Skin of body (tissue), 2 donors: ENCODE results near the gene APPL2. TPM values are rescaled to one million over a fixed set of nuclear protein-coding genes. Genes with fewer than 3 reads are reported as not detected.
A peak's percentile ranks its signal among the peaks of the same experiment; 100 is the strongest.

Experiments
- DNase-seq: peaks from one replicate; lab custom pipeline; 2025; lab: John Stamatoyannopoulos, UW
- total RNA-seq: library from RNA; depleted of rRNA; stranded (reverse); fragments of >200 nt; gene quantifications from one replicate; pipeline ENCODE4 v1.2.3, GENCODE V29; 2014

The APPL2 gene, protein sequence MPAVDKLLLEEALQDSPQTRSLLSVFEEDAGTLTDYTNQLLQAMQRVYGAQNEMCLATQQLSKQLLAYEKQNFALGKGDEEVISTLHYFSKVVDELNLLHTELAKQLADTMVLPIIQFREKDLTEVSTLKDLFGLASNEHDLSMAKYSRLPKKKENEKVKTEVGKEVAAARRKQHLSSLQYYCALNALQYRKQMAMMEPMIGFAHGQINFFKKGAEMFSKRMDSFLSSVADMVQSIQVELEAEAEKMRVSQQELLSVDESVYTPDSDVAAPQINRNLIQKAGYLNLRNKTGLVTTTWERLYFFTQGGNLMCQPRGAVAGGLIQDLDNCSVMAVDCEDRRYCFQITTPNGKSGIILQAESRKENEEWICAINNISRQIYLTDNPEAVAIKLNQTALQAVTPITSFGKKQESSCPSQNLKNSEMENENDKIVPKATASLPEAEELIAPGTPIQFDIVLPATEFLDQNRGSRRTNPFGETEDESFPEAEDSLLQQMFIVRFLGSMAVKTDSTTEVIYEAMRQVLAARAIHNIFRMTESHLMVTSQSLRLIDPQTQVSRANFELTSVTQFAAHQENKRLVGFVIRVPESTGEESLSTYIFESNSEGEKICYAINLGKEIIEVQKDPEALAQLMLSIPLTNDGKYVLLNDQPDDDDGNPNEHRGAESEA
- 71.7 TPM for total RNA-seq

DNA sequence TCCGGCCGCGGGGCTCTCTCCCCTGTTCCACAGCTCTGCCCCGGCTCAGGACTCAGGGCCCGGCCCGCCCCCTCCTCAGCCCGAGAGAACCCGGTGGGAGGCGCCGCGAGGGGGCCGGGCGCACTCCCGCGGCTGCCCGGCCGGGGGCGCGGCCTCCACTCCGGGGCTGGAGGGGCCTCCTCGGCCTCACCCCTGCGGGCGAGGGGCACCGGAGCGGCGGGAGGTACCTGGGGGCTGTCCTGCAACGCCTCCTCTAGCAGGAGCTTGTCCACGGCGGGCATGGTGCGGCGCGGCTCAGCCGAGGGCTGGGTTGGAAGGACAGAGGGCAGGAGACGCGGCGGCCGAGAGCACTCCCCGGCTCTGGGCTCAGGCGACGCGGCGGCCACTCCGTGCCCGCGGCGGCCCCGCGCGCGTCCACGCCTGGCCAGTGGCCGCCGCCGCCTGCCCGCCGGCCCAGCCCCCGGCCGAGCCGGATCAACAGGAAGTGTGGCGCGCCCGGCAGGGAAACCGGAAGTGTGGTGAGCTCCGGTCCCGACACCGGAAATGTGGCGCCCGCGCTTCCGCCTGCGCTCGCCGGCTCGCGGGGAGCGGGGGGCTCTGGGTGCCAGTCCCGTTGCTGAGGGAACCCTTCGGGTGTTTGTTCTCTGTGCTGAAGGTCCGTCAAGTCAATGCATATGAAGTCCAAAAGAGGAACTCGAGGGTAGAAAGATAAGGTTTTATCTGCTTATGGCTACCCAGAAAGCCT, at the start of gene APPL2:
Gene APPL2 (minus strand): TSS at position 443 of the 745 bp plus-strand sequence. CDS start 162 bp downstream, at position 281.
- DNase-seq, result peak; percentile 82

DNA sequence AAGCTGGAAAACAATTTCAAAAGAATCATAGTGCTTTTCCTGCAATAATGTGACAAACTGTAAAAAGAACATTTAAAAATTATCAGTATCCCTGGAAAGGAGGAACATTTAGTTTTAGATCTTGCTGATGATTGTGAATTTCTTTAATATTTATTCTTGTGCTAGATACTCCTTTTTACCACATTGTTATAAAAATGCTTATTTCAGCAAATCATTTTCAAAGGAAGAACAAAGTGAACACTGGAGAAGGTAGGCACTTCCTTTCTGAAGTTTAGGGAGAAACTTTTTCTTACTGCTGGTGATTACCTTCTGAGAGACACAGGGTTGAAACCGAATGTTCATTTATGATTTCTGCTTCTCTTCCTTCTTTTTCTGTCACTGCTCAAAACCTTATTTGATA, 49.4 kb upstream of the APPL2 start:
- no peak for DNase-seq

DNA sequence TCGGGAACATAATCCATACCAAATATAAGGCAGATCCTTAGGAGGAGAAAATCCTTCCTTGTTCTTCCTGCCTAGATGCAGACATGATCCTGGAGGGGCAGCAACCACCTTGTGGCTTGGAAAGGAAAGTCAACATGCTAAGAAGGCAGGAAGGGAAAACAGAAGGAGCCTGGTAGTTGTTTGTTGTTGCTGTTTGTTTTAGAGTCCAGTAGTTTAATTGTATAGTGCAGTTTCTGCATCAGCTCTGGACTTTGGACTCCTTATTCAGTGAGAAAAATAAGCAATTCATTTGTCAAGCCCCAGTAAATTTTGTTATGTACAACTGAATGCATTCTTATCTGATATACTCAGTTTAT, 45.7 kb upstream of the APPL2 start:
- no peak for DNase-seq

DNA sequence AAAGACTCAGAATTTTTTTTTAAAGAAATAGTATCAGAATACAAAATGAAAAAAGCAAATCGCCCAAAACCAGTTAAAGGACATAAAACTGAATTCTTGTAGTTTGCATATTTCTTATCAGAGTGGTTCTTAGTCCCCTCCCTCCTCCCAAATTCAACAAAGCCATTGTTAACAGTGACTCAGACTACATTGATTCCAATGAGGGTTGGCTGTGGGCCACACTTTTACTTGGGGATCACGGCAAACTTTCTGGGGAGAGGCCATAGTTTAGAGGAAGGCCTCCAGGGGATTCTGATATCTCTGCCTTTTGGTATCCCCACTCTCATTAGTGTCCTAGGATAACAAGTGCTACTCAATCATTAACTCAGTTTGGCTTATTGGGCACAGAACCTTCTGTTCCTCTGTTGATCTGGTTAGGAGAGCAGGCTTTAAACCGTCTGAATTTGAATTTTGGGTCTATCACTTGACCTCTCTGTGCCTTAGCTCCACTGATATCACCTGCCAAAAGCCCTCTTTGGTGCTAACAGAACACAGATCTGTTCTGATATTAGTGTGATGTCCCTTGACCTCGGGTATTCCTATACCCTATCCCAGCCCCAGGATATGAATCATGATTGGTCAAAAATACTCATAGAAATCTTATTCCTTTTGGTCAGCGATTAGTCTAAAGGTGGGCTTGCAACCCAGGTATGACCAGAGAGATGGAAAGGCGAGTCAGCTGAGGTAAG, 45.2 kb upstream of the APPL2 start:
- no peak for DNase-seq

DNA sequence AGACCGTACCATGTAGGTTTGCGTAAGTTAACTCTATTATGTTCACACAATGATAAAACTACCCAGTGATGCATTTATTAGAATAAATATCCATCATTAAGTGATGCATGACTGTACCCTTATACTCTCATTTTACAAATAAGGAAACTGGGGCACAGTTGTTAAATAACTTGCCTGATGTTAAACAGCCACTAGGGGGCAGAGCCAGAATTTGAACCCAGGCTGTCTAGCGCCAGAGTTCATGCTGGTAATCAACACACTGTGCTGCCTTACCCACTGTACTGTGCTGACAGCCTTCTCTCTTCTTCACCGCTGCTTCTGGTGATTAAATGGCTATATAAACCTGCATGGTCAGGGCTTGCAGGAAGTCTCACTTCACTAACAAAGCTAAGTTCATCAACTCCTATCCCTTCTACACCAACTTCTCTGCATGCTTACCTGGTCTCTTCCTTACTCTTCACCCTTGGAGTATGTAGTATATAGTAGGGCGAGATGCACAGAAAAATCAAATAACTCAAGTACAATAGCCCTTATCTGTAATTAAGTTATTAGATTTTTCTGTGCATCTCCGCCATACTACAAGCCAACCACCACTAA, 43.6 kb upstream of the APPL2 start:
- no peak for DNase-seq

DNA sequence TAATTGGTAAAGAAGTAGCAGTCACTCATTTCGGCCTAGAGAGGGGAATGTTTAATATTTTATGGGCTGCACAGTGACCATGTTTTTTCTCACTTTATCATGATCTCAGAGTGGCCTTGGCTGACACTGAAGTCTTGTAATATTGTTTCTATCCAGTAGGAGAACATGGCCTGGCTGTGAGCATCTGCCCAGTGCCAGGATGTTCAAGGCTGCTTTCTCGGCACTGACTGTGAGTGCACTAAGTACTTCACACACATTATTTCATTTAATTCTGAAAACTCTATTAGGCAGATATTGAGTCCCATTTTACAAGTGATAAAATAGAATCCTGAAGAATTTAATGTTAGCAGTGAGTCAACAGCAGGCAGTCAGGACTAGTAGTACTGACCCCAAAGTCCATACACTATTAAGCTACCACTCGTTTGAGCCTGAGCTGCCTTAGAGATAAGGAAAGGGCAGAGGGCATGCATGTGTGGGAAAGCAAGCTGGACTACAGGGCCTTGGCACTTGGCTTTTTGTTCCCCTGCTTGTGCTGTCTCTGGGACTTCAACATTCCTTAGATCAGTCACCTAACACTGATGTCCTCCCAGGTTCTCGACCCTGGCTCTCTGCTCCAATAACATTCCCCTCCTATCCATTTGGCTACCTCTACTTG, 42.2 kb upstream of the APPL2 start:
- no peak for DNase-seq

DNA sequence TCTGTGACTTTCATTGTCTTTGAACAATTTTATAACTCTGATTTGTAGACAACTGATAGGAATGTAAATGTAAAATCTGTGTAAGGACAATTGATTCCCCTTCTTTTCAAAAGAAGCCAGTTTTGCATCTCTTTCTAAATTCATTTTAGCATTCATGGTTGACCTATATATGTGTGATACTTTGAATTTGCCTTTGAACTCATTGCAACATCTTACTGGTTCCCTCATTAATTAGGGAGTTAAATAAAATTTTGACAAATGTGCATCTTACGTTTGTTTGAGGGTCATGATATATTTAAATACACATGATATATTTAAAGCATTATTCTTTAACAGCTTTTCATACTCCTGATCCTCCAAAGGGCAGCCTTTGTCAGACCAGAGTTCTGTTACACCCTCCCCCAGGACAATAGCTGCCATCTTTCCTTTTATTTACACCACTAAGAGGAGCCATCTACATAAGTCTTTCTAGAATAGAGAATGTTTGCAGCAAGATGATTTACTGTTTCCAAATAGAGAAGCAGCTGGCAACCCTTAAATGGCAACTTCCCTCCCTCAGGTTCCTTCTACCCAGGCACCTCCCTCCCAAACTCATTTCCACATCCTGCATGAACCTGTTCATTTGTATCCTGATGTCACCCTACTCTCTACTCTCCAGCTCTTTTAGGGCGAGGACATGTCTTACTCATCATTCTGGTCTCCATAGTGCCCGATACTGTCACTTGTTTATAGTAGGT, 40.2 kb upstream of the APPL2 start:
- no peak for DNase-seq

DNA sequence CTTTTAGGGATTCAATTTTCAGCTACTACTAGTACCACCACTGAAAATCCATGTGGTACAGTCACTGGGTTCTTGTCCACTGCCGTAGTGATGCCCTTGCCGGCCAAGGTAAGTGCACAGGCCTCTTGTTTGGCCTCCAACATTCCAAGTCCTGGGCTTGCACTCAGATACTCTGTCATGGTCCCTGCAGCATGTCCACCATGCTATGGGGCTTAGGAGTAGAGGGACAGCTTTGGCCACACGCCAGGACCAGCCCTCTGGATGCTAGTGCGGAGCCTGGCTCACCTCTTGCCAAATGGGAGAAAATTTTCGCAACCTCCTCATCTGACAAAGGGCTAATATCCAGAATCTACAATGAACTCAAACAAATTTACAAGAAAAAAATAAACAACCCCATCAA, 38.6 kb upstream of the APPL2 start:
- no peak for DNase-seq

DNA sequence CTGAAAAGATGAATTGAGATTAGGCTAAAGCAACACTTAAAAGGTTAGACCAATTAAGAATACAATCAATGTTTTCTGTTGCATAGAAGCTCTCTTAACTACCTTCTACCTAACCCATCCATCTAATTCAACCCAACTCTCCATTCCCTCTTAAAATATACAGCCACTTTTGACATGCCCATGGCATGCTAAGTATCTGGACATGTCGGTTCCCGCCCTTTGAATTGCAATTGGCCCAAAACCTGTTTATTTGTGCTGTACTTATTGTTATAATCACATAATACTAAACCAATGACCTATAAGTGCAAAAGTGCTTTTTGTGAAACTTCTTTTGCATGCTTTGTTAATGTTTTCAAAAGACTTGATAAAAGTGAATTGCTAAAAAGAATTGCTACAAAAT, 37.6 kb upstream of the APPL2 start:
- no peak for DNase-seq

DNA sequence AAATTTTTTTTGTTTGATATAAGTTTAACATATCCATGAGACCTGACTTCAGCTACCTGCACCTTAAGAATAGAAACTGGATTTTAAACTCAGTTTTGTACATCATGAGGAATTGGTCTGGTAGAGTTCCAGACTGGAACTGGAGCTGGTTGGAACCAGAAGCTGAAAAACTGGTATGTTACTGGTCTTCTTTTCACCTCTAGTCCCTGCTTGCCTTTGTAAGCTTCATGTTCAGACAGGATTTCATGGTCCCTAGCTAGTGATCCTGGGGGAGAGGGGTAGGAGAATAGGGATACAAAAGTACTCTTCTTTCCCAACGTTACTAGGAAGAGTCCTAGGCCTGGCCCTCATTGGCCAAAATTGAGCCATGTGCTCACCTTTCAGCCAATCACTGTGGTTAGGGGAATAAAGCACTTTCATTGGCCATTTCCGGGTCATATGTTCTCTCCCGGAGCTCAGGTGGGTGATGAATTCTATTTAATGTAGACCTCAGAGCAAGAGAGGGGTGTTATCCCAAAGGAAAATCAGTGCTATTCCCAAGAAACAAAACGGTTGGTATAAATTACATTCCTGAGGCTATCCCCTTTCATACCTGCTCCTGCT, 36.9 kb upstream of the APPL2 start:
- no peak for DNase-seq

DNA sequence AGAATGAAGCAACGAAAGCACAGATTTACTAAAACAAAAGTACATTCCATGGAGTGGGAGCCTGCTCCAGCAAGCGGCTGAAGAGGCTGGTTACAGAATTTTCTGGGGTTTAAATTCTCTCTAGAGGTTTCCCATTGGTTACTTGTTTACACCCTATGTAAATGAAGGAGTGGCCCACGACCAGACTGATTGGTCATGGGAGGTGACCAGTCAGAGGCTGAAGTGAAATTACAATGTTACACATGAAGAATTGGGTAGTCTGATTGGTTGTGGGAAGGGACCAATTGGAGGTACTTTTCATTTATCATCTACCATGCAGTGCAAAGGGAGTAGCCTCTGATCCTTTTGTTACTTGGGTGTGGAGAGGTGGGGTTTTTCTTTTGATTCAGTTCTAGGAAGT, 36.2 kb upstream of the APPL2 start:
- no peak for DNase-seq

DNA sequence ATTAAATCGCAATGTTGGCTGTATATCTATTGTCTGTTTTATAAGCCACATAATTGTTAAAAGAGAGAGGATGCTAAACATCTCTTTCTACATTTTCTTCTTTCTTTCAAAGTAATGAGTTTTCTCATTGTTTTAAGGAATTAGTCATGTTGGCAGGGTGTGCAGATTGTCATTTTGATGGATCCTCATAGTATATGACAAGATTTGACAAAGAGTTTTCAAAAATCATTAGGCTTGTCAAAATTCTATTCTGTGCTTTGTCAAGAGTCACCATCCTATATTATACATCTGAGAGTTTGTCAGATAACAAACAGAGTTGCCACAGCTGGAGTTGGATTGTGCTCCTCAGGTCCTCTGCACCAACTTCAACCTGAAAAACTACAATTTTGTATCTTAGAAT, 35.4 kb upstream of the APPL2 start:
- DNase-seq, result no peak

DNA sequence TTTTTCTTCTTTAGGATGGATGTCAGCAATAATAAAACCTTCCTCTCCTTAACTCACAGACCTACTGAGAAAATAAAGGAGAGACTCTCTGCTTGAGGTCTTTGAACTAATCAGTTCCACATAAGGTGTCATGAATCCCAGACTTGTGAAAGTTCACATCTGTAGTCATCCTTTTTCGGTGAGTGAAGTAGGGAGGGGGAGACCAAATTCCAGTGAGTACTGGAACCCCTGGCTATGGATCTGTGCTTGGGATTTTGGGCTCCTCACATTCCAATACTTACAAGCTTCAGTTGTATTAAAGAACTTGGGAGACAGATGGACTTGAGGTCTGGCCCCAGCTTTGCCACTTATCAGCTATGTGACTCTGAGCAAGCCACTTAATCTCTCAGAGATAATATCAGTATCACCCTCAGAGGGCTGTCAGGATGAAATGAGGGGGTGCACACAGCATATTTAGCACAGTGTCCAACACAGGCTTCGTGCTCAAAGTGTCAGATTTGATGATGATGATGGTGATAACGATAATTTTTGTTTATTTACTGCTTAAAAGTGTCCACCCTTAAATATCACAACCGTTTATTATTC, 34.8 kb upstream of the APPL2 start:
- no peak for DNase-seq

DNA sequence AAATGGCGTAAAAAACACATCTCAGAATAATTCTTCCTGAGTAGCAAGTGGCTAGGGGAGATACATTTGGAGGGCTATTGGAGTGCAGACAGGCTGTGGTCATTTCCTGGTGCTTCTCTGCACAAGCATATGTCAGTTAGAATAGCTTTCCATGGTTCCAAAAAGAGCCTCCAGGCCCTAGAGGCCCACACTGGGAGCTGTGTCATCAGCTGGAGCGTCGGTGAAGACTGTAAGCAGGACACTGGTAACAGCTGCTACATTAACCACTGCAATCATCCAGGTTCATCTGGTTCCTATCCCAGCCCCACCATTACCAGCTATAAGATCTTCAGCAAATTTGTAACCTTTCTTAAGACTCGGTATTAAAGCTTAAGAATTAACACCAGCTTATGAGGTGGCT, 31.7 kb upstream of the APPL2 start:
- DNase-seq, result no peak

DNA sequence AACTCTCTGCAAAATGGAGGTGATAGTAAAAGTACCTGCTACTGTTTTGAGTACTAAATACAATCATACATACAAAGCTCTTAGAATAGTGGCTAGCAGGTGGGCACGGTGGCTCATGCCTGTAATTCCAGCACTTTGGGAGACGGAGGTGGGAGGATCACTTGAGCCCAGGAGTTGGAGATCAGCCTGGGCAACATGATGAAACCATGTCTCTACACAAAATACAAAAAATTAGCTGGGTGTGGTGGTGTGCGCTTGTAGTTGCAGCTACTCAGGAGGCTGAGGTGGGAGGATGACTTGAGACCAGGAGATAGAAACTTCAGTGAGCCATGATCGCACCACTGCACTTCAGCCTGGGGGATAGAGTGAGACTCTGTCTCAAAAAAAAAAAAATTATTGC, 28.8 kb upstream of the APPL2 start:
- no peak for DNase-seq

DNA sequence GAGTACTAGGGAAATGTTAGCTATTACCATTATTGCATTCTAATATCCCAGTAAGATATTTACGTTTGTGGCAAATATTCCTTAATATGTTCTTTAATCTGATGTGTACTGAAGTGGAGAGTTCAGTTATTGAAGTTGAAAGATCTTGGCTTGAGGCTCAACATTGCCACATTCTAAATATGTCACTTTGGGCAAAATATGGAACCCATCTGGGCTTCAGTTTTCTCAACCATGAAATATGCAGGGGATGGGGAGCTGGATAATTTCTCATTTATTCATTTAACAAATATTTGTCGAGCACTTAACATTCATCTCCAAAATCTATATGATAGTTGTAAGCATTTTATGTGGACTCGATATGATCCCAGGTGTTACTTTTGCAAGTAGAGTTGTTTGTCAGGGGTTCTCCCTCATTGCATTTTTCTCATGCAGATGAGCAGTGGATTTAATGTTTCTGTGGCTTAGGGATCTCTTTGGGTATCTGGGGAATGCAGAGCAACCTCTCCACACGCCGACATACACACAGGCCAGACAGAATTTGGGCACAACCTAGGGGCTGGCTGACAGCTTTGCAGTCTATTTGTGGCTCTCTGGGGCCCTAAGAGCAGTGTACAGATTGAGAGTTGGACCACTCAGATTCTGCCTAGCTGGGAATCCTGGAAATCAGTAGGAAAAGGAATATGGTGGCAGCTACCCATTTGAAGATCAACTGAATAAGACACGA, 26.6 kb upstream of the APPL2 start:
- DNase-seq, result peak; percentile 49

DNA sequence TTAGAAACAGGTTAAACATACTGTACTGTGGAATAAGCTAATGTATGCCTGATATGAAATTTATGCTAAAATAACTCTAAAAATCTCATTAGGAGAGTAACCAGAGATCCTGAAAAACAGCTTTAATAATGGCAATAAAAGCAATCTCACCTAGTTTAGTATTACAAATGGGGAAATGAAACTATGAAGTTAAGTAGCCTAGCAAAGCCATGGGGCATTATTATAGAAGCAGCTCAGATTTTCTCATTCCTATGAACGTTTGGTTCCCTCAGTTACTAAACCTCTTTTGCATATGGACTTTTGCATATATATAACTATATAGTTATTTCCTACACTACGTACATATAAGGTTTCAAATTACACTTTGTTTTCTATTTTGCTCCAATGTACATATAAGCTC, 25.0 kb upstream of the APPL2 start:
- DNase-seq, result no peak

DNA sequence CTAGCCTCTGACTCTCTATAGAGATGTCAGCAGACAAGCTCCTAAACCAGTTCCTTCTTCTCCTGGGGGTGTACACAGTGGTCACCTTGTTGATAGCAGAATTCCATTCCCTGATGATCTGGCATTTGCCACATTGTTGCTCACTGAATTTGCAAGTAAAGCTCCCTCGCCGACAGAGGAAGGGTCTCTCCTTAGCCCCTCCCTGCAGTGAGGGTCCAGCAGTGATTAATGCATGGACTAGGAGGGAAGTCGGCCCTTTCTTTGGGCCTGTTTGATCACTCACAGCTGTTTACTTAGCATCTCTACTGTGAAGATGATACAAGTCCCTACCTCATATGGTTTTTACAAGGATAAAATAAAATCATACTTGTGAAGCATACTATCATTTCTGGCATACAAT, 23.3 kb upstream of the APPL2 start:
- no peak for DNase-seq

DNA sequence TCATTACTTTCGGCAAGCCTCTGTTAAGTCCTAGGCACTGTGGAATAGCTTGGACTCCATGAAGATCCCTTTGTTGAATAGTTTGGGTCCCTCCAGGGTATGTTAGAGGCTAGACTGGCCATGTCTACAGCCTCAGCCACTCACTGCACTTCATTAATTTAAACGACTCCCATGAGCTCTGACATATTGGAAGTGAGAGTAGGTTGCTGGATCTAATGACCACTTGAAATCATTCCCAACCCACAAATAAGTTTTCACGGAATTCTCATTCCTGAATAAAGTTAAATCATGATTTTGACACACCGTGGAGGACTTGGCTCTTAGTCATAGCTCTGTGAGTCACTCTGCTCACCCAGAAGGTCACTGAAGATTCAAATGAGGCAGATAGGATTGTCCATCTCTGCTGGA, 21.4 kb upstream of the APPL2 start:
- no peak for DNase-seq
